ENCODE results near the gene RELL2. TPM values are rescaled to one million over a fixed set of nuclear protein-coding genes. Genes with fewer than 3 reads are reported as not detected.
A peak's percentile ranks its signal among the peaks of the same experiment; 100 is the strongest.

The RELL2 gene
- total RNA-seq = 1 to 10 TPM; 2.9 to 9.0 (median 5.7) TPM

- TF ChIP-seq POLR2A (IDR thresholded peaks at IDR 0.05) = peak in 1 of 2 donors; percentile 69
- no peak for TF ChIP-seq CTCF (IDR thresholded peaks at IDR 0.05)
- Histone ChIP-seq H3K9me3 (no peaks in the 10 kb centered on the region), H3K27ac (peak within 1 kb of the TSS; percentile 68), H3K4me3 (peak within 1 kb of the TSS; percentile 89), H3K36me3 (peaks cover 14% of the 10 kb centered on the region), H3K4me1 (peaks cover 45% of the 10 kb centered on the region), H3K27me3 (no peaks in the 10 kb centered on the region)
- 1% methylated on average over 40 of the region's 55 CpGs for whole genome bisulfite sequencing
- DNase-seq (ENCODE audit: low spot score in 2 of 2) = peak; percentile 95 to 96
These were observed at the start of gene RELL2, which contains the start of gene HDAC3 for GRCh38 chr5:141636413-141637122. TSS of gene RELL2 (plus strand) at chr5:141636997. CDS start at chr5:141638226, 1,229 bp downstream. TSS of gene HDAC3 (minus strand) at chr5:141636849. CDS start at chr5:141636790, 59 bp downstream.

GRCh38 chr5:141590127-141590526 is 46.7 kb upstream of the RELL2 start:
- no peaks in the 10 kb centered on the region for H3K9me3 ChIP-seq
- no peak for TF ChIP-seq POLR2AphosphoS5 (IDR thresholded peaks at IDR 0.05)
- no peak for TF ChIP-seq POLR2A (IDR thresholded peaks at IDR 0.05)
- TF ChIP-seq EP300 (IDR thresholded peaks at IDR 0.05) = no peak
- no peak for TF ChIP-seq CTCF (IDR thresholded peaks at IDR 0.05)
- H3K27me3 ChIP-seq = no peaks in the 10 kb centered on the region
- H3K4me3 ChIP-seq = no peak overlapping the region
- peaks cover 3% of the 10 kb centered on the region for H3K4me1 ChIP-seq
- WGBS = 87% methylated on average over 2 of the region's 2 CpGs
- H3K27ac ChIP-seq = no peak overlapping the region
- H3K36me3 ChIP-seq = peaks cover 22% of the 10 kb centered on the region
- DNase-seq (ENCODE audit: low spot score in 2 of 2) = no peak

GRCh38 chr5:141596867-141597266 is 39.9 kb upstream of the RELL2 start:
- Histone ChIP-seq H3K27ac (no peak overlapping the region), H3K4me1 (peaks cover 6% of the 10 kb centered on the region), H3K9me3 (no peaks in the 10 kb centered on the region), H3K27me3 (no peaks in the 10 kb centered on the region), H3K36me3 (no peaks in the 10 kb centered on the region), H3K4me3 (no peak overlapping the region)
- TF ChIP-seq POLR2AphosphoS5 (IDR thresholded peaks at IDR 0.05) (no peak), CTCF (IDR thresholded peaks at IDR 0.05) (no peak), EP300 (IDR thresholded peaks at IDR 0.05) (no peak), POLR2A (IDR thresholded peaks at IDR 0.05) (no peak)
- WGBS = 100% methylated on average over 1 of the region's 1 CpG
- DNase-seq (ENCODE audit: low spot score in 2 of 2) = no peak

GRCh38 chr5:141597394-141597793 is 39.4 kb upstream of the RELL2 start:
- 64% methylated on average over 2 of the region's 2 CpGs for WGBS
- no peak overlapping the region for H3K4me3 ChIP-seq
- H3K27me3 ChIP-seq = no peaks in the 10 kb centered on the region
- no peaks in the 10 kb centered on the region for H3K36me3 ChIP-seq
- peaks cover 10% of the 10 kb centered on the region for H3K4me1 ChIP-seq
- H3K9me3 ChIP-seq = no peaks in the 10 kb centered on the region
- no peak overlapping the region for H3K27ac ChIP-seq
- DNase-seq (ENCODE audit: low spot score in 2 of 2) = no peak
- no peak for TF ChIP-seq POLR2AphosphoS5 (IDR thresholded peaks at IDR 0.05)
- TF ChIP-seq POLR2A (IDR thresholded peaks at IDR 0.05) = no peak
- no peak for TF ChIP-seq CTCF (IDR thresholded peaks at IDR 0.05)
- no peak for TF ChIP-seq EP300 (IDR thresholded peaks at IDR 0.05)

GRCh38 chr5:141597814-141598213 is 39.0 kb upstream of the RELL2 start:
- Histone ChIP-seq H3K9me3 (no peaks in the 10 kb centered on the region), H3K4me1 (peaks cover 14% of the 10 kb centered on the region), H3K36me3 (no peaks in the 10 kb centered on the region), H3K4me3 (no peak overlapping the region), H3K27ac (no peak overlapping the region), H3K27me3 (no peaks in the 10 kb centered on the region)
- no peak for DNase-seq (ENCODE audit: low spot score in 2 of 2)
- no peak for TF ChIP-seq POLR2A (IDR thresholded peaks at IDR 0.05)
- TF ChIP-seq CTCF (IDR thresholded peaks at IDR 0.05) = no peak
- TF ChIP-seq EP300 (IDR thresholded peaks at IDR 0.05) = no peak
- TF ChIP-seq POLR2AphosphoS5 (IDR thresholded peaks at IDR 0.05) = no peak
- 92% methylated on average over 2 of the region's 2 CpGs for WGBS
